ENCODE results near the gene DUS1L. TPM values are rescaled to one million over a fixed set of nuclear protein-coding genes. Genes with fewer than 3 reads are reported as not detected.

Gene DUS1L
- polyA plus RNA-seq, 2 of the 4 experiments (the other 2 are of a cell fraction), result 48.1 to 83.6 TPM

DNA sequence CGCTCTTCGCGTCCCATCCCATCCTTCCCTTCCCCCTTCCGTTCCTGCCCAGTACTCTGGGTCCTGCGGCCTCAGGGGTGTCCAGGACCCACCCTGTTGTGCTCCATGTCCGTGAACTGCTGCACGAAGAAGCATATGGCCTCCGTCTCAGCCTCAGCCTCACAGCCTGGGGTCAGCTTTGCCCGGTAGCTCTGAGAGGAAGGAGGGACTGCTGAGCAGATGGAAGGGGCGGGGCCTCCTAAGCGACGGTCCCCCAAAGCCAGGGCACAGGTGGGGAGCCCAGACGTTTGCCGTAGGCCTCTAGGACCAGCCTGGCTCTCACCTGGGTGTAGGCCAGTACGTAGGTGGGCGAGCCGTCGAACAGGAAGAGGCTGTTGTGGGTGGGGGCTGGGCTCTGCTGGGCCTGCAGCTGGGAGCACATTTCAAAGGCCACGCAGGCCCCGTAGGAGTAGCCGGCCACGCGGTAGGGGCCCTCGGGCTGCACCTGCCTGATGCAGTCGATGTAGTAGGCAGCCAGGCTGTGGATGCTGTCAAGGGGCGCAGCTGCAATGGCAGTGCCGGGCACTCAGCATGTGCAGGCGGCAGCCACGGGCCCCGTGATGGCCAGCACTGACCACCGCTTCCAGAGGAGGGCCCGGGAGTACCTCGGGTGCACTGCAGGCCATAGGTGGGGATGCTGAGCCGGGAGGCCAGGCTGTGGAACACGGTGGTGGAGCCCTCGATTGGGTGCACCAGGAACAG is 14.6 kb upstream of the DUS1L start:
- Histone ChIP-seq H3K9me3 (no peaks in the 10 kb centered on the region), H3K4me2 (no peak overlapping the region), H3K4me1 (no peaks in the 10 kb centered on the region), H3K27ac (no peak overlapping the region), H3K4me3 (no peak overlapping the region)
- ATAC-seq (peak in 1 of 2 experiments; percentile 0; a peak in 1 of 6 replicates), DNase-seq (ENCODE audit: low read depth in 1 of 2, low spot score in 1 of 2) (no peak), FAIRE-seq (no peak)
- ChIA-PET CTCF (interaction anchor here (0.7 to 3.4 kb wide), 8 partner anchors 9 to 121 kb away, joined by 3 to 21 read pairs (median 3); partner anchors contain the start of genes DCXR, FASN and RAC3), POLR2A (interaction anchor here (0.9 kb wide), 1 partner anchor 18 kb away, joined by 3 read pairs; no protein-coding TSS in a partner anchor)
- 94% methylated on average over 36 of the region's 36 CpGs for WGBS (ENCODE audit: missing lambda C conversion rate)
- TF ChIP-seq RNF2 (IDR thresholded peaks at IDR 0.05; ENCODE audit: borderline replicate concordance, low read depth), result no peak
- TF ChIP-seq JUN (IDR thresholded peaks at IDR 0.05), result peak in 1 of 2 experiments; percentile 29; a peak in 1 of 5 replicates
- TF ChIP-seq BHLHE40 (IDR thresholded peaks at IDR 0.05; ENCODE audit: low read depth, low read length), result no peak

- ChIA-PET POLR2A (no interaction called here), CTCF (interaction anchor here (1.4 to 3.4 kb wide), 4 partner anchors 11 to 119 kb away, joined by 3 to 21 read pairs (median 4); partner anchors contain the start of gene RAC3)
- FAIRE-seq (no peak), DNase-seq (ENCODE audit: low read depth in 1 of 2, low spot score in 1 of 2) (no peak), ATAC-seq (no peak)
- 91% methylated on average over 43 of the region's 47 CpGs for WGBS (ENCODE audit: missing lambda C conversion rate)
- Histone ChIP-seq H3K4me3 (no peak overlapping the region), H3K4me2 (no peak overlapping the region), H3K4me1 (no peaks in the 10 kb centered on the region), H3K9me3 (no peaks in the 10 kb centered on the region), H3K27ac (no peak overlapping the region)
- TF ChIP-seq ESRRA (IDR thresholded peaks at IDR 0.05; ENCODE audit: borderline replicate concordance, low read length), result no peak
- TF ChIP-seq BCL3 (IDR thresholded peaks at IDR 0.05), result no peak
- no peak for TF ChIP-seq RAD21 (conservative IDR thresholded peaks at IDR 0.05 in 1 of 2, IDR thresholded peaks at IDR 0.05 in 1 of 2)
- no peak for TF ChIP-seq EHF (CRISPR knock-in tag; IDR thresholded peaks at IDR 0.05)
Measured at GRCh38 chr17:82079001-82079677, 13.5 kb upstream of the DUS1L start.

- no peak for TF ChIP-seq RNF2 (IDR thresholded peaks at IDR 0.05; ENCODE audit: borderline replicate concordance, low read depth)
Measured at GRCh38 chr17:82078433-82078832, 12.8 kb upstream of the DUS1L start.

GRCh38 chr17:82077617-82078358 is 12.2 kb upstream of the DUS1L start:
- ChIA-PET POLR2A (interaction anchor here (1.2 kb wide), 1 partner anchor 9 kb away, joined by 3 read pairs; no protein-coding TSS in a partner anchor), CTCF (interaction anchor here (1.2 to 2.3 kb wide), 7 partner anchors 8 to 118 kb away, joined by 3 to 19 read pairs (median 5); partner anchors contain the start of genes DCXR and RAC3)
- Histone ChIP-seq H3K4me2 (no peak overlapping the region), H3K4me3 (no peak overlapping the region), H3K9me3 (no peaks in the 10 kb centered on the region), H3K4me1 (no peaks in the 10 kb centered on the region), H3K27ac (no peak overlapping the region)
- DNase-seq (ENCODE audit: low read depth in 1 of 2, low spot score in 1 of 2), result no peak
- 79% methylated on average over 27 of the region's 28 CpGs for WGBS (ENCODE audit: missing lambda C conversion rate)
- no peak for FAIRE-seq
- ATAC-seq, result peak in 1 of 2 experiments; percentile 2; a peak in 3 of 6 replicates
- TF ChIP-seq SMC3 (IDR thresholded peaks at IDR 0.05), result no peak
- TF ChIP-seq CTCF (IDR thresholded peaks at IDR 0.05), result no peak
- no peak for TF ChIP-seq HES2 (IDR thresholded peaks at IDR 0.05)
- 0 out of 2 replicates have a peak, but pooled peaks have one; percentile 22 for TF ChIP-seq TP53 (CRISPR knock-in tag; IDR thresholded peaks at IDR 0.05)
- TF ChIP-seq TFCP2L1 (CRISPR knock-in tag; IDR thresholded peaks at IDR 0.05), result no peak
- TF ChIP-seq KDM1A (IDR thresholded peaks at IDR 0.05; ENCODE audit: low read depth), result no peak
- peak; percentile 31; the same call in 1 of the 2 replicates for TF ChIP-seq PBX3 (IDR thresholded peaks at IDR 0.05)
- no peak for TF ChIP-seq EP300 (IDR thresholded peaks at IDR 0.05)
- TF ChIP-seq, protein P1, sequence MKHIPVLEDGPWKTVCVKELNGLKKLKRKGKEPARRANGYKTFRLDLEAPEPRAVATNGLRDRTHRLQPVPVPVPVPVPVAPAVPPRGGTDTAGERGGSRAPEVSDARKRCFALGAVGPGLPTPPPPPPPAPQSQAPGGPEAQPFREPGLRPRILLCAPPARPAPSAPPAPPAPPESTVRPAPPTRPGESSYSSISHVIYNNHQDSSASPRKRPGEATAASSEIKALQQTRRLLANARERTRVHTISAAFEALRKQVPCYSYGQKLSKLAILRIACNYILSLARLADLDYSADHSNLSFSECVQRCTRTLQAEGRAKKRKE (CRISPR knock-in tag; IDR thresholded peaks at IDR 0.05; ENCODE audit: low read depth), result no peak
- TF ChIP-seq FOSB (CRISPR knock-in tag; IDR thresholded peaks at IDR 0.05), result no peak
- no peak for TF ChIP-seq NPAS2 (CRISPR knock-in tag; IDR thresholded peaks at IDR 0.05; ENCODE audit: borderline replicate concordance)
- no peak for TF ChIP-seq MAZ (IDR thresholded peaks at IDR 0.05; ENCODE audit: borderline replicate concordance, low read depth, low read length)
- no peak for TF ChIP-seq RNF2 (IDR thresholded peaks at IDR 0.05; ENCODE audit: borderline replicate concordance, low read depth)
- TF ChIP-seq EHMT2 (IDR thresholded peaks at IDR 0.05; ENCODE audit: low read depth), result no peak

More at GRCh38 chr17:82078433-82078832, 12.8 kb upstream of the DUS1L start:
- no peak for ATAC-seq
- Histone ChIP-seq H3K27ac (no peak overlapping the region), H3K4me1 (no peaks in the 10 kb centered on the region), H3K9me3 (no peaks in the 10 kb centered on the region), H3K4me3 (no peak overlapping the region), H3K4me2 (no peak overlapping the region)
- CTCF ChIA-PET, result interaction anchor here (1.2 to 1.8 kb wide), 2 partner anchors 12 to 59 kb away, joined by 4 to 6 read pairs; no protein-coding TSS in a partner anchor
- DNase-seq (ENCODE audit: low read depth in 1 of 2, low spot score in 1 of 2), result no peak
- WGBS (ENCODE audit: missing lambda C conversion rate), result 90% methylated on average over 13 of the region's 18 CpGs
- POLR2A ChIA-PET, result no interaction called here
- FAIRE-seq, result no peak
